HCT116 (cell line): Measurements from ENCODE around the gene WDR74. TPM values are rescaled to one million over a fixed set of nuclear protein-coding genes. Genes with fewer than 3 reads are reported as not detected.

ENCODE experiments used
- ATAC-seq: fragments of 200-7000 bp; cut with Tn5 transposase; 2 replicates; pipeline ENCODE4 v1.9.1; 2020; ENCODE audit warnings: mild to moderate bottlenecking, moderate library complexity
- BruUV-seq: library from RNA; stranded (reverse); fragments of 400-500 nt; replicated peaks from 2 replicates; lab custom pipeline; 2021; lab: Mats Ljungman, UMichigan
- CTCF ChIA-PET: fragments of 300-600 bp; sonication (Branson Sonifier 250); formaldehyde crosslinking; loops from one replicate; lab custom pipeline; 2021; ENCODE audit warnings: antibody characterized with exemption; lab: Charles Lee
- POLR2A ChIA-PET: fragments of 300-600, 350-600 bp; sonication (Branson Sonifier 250); formaldehyde crosslinking; loops from one replicate; lab custom pipeline; 2021; ENCODE audit warnings: antibody characterized with exemption; lab: Charles Lee
- RAD21 ChIA-PET, 2 experiments: fragments of 300-600 bp; sonication (Branson Sonifier 250); formaldehyde crosslinking; loops; one replicate each; lab custom pipeline; 2023; ENCODE audit warnings: low total read pairs in 2 of 2; ENCODE audit not compliant: uncharacterized antibody in 2 of 2, unreplicated experiment in 2 of 2, low non-redundant PET in 1 of 2; lab: Charles Lee
- DNase-seq: peaks from one replicate; pipeline ENCODE4 v3.0.0-alpha.2; 2010; ENCODE audit warnings: low read depth, low spot score
- H2AFZ ChIP-seq: fragments of 200-600 bp; shearing (Covaris generic), sonication (generic); 2 replicates; pipeline ENCODE4 v1.6.1; 2017; ENCODE audit warnings: low read depth, mixed run types, mixed read lengths, antibody characterized with exemption, low read length; ENCODE audit not compliant: poor library complexity, severe bottlenecking
- H3K27ac ChIP-seq: 2 replicates; pipeline ENCODE4 v1.5.1; 2012; ENCODE audit warnings: low read depth, low read length
- H3K27me3 ChIP-seq: fragments of 200-600 bp; sonication (generic); 2 replicates; pipeline ENCODE4 v1.6.1; 2016; ENCODE audit warnings: mixed run types, low read length, mixed read lengths; ENCODE audit not compliant: insufficient read depth
- H3K36me3 ChIP-seq, 2 experiments: fragments of 200-500 bp in 1 of 2; fragments of 200-600 bp in 1 of 2; sonication (Bioruptor generic) in 1 of 2; sonication (generic) in 1 of 2; 2 replicates each; pipeline versions ENCODE4 v1.5.1 to v1.6.1; 2014 to 2016; ENCODE audit warnings: low read length in 2 of 2, inconsistent platforms in 1 of 2, mixed read lengths in 1 of 2, mixed run types in 1 of 2; ENCODE audit not compliant: insufficient read depth in 2 of 2, control insufficient read depth in 1 of 2
- H3K4me1 ChIP-seq, 2 experiments: fragments of 200-600 bp in 1 of 2; sonication (generic) in 1 of 2; 2 replicates each; pipeline versions ENCODE4 v1.5.1 to v1.6.1; 2012 to 2017; ENCODE audit warnings: low read length in 2 of 2, inconsistent platforms in 1 of 2, mild to moderate bottlenecking in 1 of 2, mixed read lengths in 1 of 2, mixed run types in 1 of 2, moderate library complexity in 1 of 2; ENCODE audit not compliant: insufficient read depth in 2 of 2, control insufficient read depth in 1 of 2
- H3K4me2 ChIP-seq: fragments of 200-600 bp; sonication (generic); 2 replicates; pipeline ENCODE4 v1.6.1; 2017; ENCODE audit warnings: mixed run types, low read length, mixed read lengths
- H3K4me3 ChIP-seq, 2 experiments: fragments of 200-600 bp in 1 of 2; sonication (generic) in 1 of 2; replicated peaks in 1 of 2; 2 replicates each; pipeline ENCODE4 v1.5.1; 2011 to 2016; ENCODE audit warnings: low read length in 2 of 2, control low read depth in 1 of 2, low read depth in 1 of 2, mild to moderate bottlenecking in 1 of 2, mixed read lengths in 1 of 2, mixed run types in 1 of 2
- H3K79me2 ChIP-seq: fragments of 200-600 bp; sonication (generic); 2 replicates; pipeline ENCODE4 v1.6.1; 2017; ENCODE audit warnings: mild to moderate bottlenecking, mixed run types, low read length, moderate library complexity, mixed read lengths; ENCODE audit not compliant: insufficient read depth
- H3K9ac ChIP-seq: fragments of 200-600 bp; sonication (generic); 2 replicates; pipeline ENCODE4 v1.6.1; 2016; ENCODE audit warnings: low read length, mixed read lengths
- H3K9me2 ChIP-seq: fragments of 200-600 bp; sonication (generic), shearing (Covaris generic); 2 replicates; pipeline ENCODE4 v1.6.1; 2017; ENCODE audit warnings: mixed run types, mild to moderate bottlenecking, moderate library complexity; ENCODE audit not compliant: insufficient read depth
- H3K9me3 ChIP-seq, 2 experiments: fragments of 200-500 bp in 1 of 2; fragments of 200-600 bp in 1 of 2; sonication (Bioruptor generic) in 1 of 2; sonication (generic) in 1 of 2; 2 replicates each; pipeline ENCODE4 v1.6.1; 2014 to 2017; ENCODE audit warnings: low read length in 2 of 2, mixed read lengths in 2 of 2, inconsistent platforms in 1 of 2, low read depth in 1 of 2, mild to moderate bottlenecking in 1 of 2, mixed run types in 1 of 2, moderate library complexity in 1 of 2; ENCODE audit not compliant: control insufficient read depth in 1 of 2, insufficient read depth in 1 of 2
- H4K20me1 ChIP-seq: fragments of 200-600 bp; sonication (generic), shearing (Covaris generic); 2 replicates; pipeline ENCODE4 v1.6.1; 2017; ENCODE audit warnings: mixed run types, mild to moderate bottlenecking, moderate library complexity; ENCODE audit not compliant: insufficient read depth
- ATF3 ChIP-seq: IDR thresholded peaks from 2 replicates; pipeline ENCODE4 v1.6.1; 2012
- CBX3 ChIP-seq: IDR thresholded peaks from 2 replicates; pipeline ENCODE4 v1.6.1; 2012; ENCODE audit warnings: low read depth
- CEBPB ChIP-seq: IDR thresholded peaks from 2 replicates; pipeline ENCODE4 v1.6.1; 2012; ENCODE audit warnings: low read depth
- CTCF ChIP-seq, 3 experiments: fragments of 200-600 bp in 1 of 3; sonication (generic) in 1 of 3; IDR thresholded peaks in 2 of 3; conservative IDR thresholded peaks in 1 of 3; 2 replicates each; pipeline ENCODE4 v1.5.1; 2012 to 2017; ENCODE audit warnings: low read depth in 2 of 3, low read length in 2 of 3, antibody characterized with exemption in 1 of 3, borderline replicate concordance in 1 of 3, control low read depth in 1 of 3, mild to moderate bottlenecking in 1 of 3, mixed read lengths in 1 of 3, mixed run types in 1 of 3, moderate library complexity in 1 of 3; ENCODE audit not compliant: insufficient read depth in 1 of 3
- EGR1 ChIP-seq: IDR thresholded peaks from 2 replicates; pipeline ENCODE4 v1.6.1; 2012; ENCODE audit warnings: low read depth
- ELF1 ChIP-seq: IDR thresholded peaks from 2 replicates; pipeline ENCODE4 v1.6.1; 2012; ENCODE audit warnings: low read depth, borderline replicate concordance
- EZH2phosphoT487 ChIP-seq: fragments of 200-600 bp; IDR thresholded peaks from 2 replicates; pipeline ENCODE4 v1.6.1; 2018; ENCODE audit warnings: antibody characterized with exemption, borderline replicate concordance
- FOSL1 ChIP-seq: IDR thresholded peaks from 2 replicates; pipeline ENCODE4 v1.6.1; 2012; ENCODE audit warnings: low read depth
- JUND ChIP-seq: IDR thresholded peaks from 2 replicates; pipeline ENCODE4 v1.6.1; 2012
- MAX ChIP-seq: IDR thresholded peaks from 2 replicates; pipeline ENCODE4 v1.6.1; 2012
- POLR2A ChIP-seq: IDR thresholded peaks from 2 replicates; pipeline ENCODE4 v1.7.0; 2011; ENCODE audit warnings: borderline replicate concordance; ENCODE audit not compliant: insufficient read depth, insufficient read length; ENCODE audit errors: extremely low read depth
- POLR2AphosphoS5 ChIP-seq: IDR thresholded peaks from 2 replicates; pipeline ENCODE4 v1.6.1; 2011; ENCODE audit warnings: mild to moderate bottlenecking, low read depth, low read length, moderate library complexity
- RAD21 ChIP-seq: IDR thresholded peaks from 2 replicates; pipeline ENCODE4 v1.6.1; 2012; ENCODE audit warnings: low read depth, mild to moderate bottlenecking
- SIN3A ChIP-seq: IDR thresholded peaks from 2 replicates; pipeline ENCODE4 v1.6.1; 2012; ENCODE audit warnings: low read depth
- SP1 ChIP-seq: IDR thresholded peaks from 2 replicates; pipeline ENCODE4 v1.6.1; 2012; ENCODE audit warnings: low read depth
- SRF ChIP-seq: IDR thresholded peaks from 2 replicates; pipeline ENCODE4 v1.6.1; 2012; ENCODE audit warnings: low read depth
- TCF7L2 ChIP-seq: IDR thresholded peaks from 2 replicates; pipeline ENCODE4 v1.7.0; 2011; ENCODE audit warnings: borderline replicate concordance, inconsistent platforms; ENCODE audit not compliant: insufficient read depth, insufficient read length; ENCODE audit errors: extremely low read depth
- YY1 ChIP-seq: IDR thresholded peaks from 2 replicates; pipeline ENCODE4 v1.6.1; 2011; ENCODE audit warnings: low read length, low read depth, moderate library complexity, mild to moderate bottlenecking; ENCODE audit not compliant: insufficient replicate concordance; ENCODE audit errors: extremely low read depth
- ZBTB33 ChIP-seq: IDR thresholded peaks from 2 replicates; pipeline ENCODE4 v1.6.1; 2011; ENCODE audit warnings: mild to moderate bottlenecking, low read length, moderate library complexity; ENCODE audit not compliant: insufficient replicate concordance; ENCODE audit errors: extremely low read depth
- ZNF274 ChIP-seq: fragments of 200-500 bp; sonication (Bioruptor generic); IDR thresholded peaks from 2 replicates; pipeline ENCODE4 v1.6.1; 2014; ENCODE audit warnings: mild to moderate bottlenecking, low read depth, low read length, inconsistent platforms
- intact Hi-C: fragments of 100-400 bp; cut with micrococcal nuclease; formaldehyde crosslinking; loops from 2 replicates; pipeline ENCODE4 v1.10.0; 2022
- total RNA-seq: library from RNA; stranded (reverse); gene quantifications from one replicate; pipeline ENCODE4 v1.2.1, GENCODE V29; 2021; ENCODE audit not compliant: unreplicated experiment

WDR74 gene
- total RNA-seq, 1 experiment from 2014 or later = 111 TPM

GRCh38 chr11:62863687-62864335, 24.4 kb upstream of the WDR74 start:
- ChIA-PET POLR2A (interaction anchor here (0.8 to 4.9 kb wide), 2 partner anchors 10 to 23 kb away, joined by 3 to 49 read pairs; partner anchors contain the start of gene WDR74), CTCF (no interaction called here), RAD21 (no interaction called here)
- no peak for DNase-seq
- H4K20me1 ChIP-seq = peaks cover 5% of the 10 kb centered on the region; the same call in 1 of the 2 replicates
- no peak overlapping the region for H2AFZ ChIP-seq
- H3K4me1 ChIP-seq = peaks cover 14 to 20% of the 10 kb centered on the region in 2 experiments
- peaks cover 98% of the 10 kb centered on the region for H3K79me2 ChIP-seq
- TF ChIP-seq RAD21 = no peak
- TF ChIP-seq SRF = no peak
- no peak for TF ChIP-seq POLR2A
- no peak for TF ChIP-seq ELF1
- TF ChIP-seq EGR1 = no peak
- TF ChIP-seq FOSL1 = no peak
- TF ChIP-seq JUND = no peak
- TF ChIP-seq EZH2phosphoT487 = no peak
- no peak for TF ChIP-seq CTCF (IDR thresholded peaks at IDR 0.05 in 2 of 3, conservative IDR thresholded peaks at IDR 0.05 in 1 of 3; ENCODE audit: borderline replicate concordance in 1 of 3, insufficient read depth in 1 of 3, low read depth in 2 of 3, low read length in 2 of 3)
- TF ChIP-seq TCF7L2 = no peak
- TF ChIP-seq ZBTB33 = no peak
- TF ChIP-seq CEBPB = no peak
- no peak for TF ChIP-seq ATF3
- TF ChIP-seq POLR2AphosphoS5 = no peak
- no peak for TF ChIP-seq SP1
- no peak for TF ChIP-seq MAX
- no peak for TF ChIP-seq YY1
- TF ChIP-seq CBX3 = no peak
- TF ChIP-seq SIN3A = no peak
- no peak for TF ChIP-seq ZNF274
- peaks cover 0 to 23% of the 10 kb centered on the region in 2 experiments; a peak in 3 of 4 replicates for H3K36me3 ChIP-seq
- no peak overlapping the region for H3K4me2 ChIP-seq
- H3K4me3 ChIP-seq = no peak overlapping the region
- intact Hi-C loops = loop anchor here (2.0 kb wide), 1 partner anchor 131 kb away; no protein-coding TSS in a partner anchor
- H3K9ac ChIP-seq = no peak overlapping the region
- no peaks in the 10 kb centered on the region for H3K9me2 ChIP-seq
- H3K27me3 ChIP-seq = no peaks in the 10 kb centered on the region
- no peak for ATAC-seq
- H3K27ac ChIP-seq = no peak overlapping the region
- no TSS peak for BruUV-seq
- H3K9me3 ChIP-seq = no peaks in the 10 kb centered on the region
